Measurements from ENCODE around the gene TSPAN9.

- TF ChIP-seq POLR2A (IDR thresholded peaks at IDR 0.05) (no peak), CTCF (IDR thresholded peaks at IDR 0.05) (no peak)
Observed at GRCh38 chr12:3084742-3085141, 7.6 kb downstream of the TSPAN9 start.
